ENCODE data around the gene TNK2.
"Not testable (repeated sequence)": the region's sequence is repeated elsewhere in the genome, so short reads cannot be mapped to it uniquely, and the experiment has no call there.

Gene TNK2

DNA sequence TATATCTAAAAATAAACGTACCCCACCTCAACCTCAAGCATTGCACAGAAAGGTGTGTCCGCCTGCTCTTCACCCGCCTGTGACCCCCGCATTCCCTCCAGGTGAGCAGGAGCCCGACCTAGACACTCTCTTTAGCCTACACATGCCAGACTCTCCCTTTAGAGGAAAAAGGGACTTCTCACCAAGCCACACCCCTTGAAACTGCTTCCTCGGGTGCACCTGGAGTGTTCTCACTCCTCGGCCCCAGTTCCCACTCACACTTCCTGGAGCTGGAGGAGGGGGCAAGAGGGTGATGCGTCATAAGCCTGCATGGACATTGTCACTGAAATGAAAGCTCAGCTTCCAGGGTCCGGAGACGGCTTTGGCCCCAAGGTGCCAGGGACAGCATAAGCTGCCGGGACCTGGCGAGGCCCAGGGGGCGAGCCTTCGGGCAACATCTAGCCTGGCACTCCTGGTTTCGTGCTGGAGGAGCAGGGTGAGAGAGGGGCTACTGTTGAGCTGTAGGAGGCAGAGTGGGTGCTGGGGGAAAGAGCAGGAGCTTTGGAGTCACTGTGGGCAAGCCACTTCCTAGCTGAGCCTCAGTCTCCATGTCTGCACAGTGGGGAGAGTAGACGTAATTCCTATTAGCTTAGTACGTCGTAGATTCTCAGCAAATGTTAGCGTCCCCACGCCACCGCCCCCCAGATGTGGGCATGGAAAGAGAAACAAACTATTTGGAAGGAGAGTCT is 86.8 kb downstream of the TNK2 start:
- DNase-seq = no peak
- H3K9me3 Mint-ChIP-seq = no peaks in the 10 kb centered on the region
- no peak for ATAC-seq
- no peak overlapping the region for H3K4me3 Mint-ChIP-seq
- peak overlapping the region in 1 of 2 donors; percentile 3 for H3K27ac Mint-ChIP-seq
- no peaks in the 10 kb centered on the region for H3K4me1 Mint-ChIP-seq
- peaks cover 28% of the 10 kb centered on the region for H3K27me3 Mint-ChIP-seq

DNA sequence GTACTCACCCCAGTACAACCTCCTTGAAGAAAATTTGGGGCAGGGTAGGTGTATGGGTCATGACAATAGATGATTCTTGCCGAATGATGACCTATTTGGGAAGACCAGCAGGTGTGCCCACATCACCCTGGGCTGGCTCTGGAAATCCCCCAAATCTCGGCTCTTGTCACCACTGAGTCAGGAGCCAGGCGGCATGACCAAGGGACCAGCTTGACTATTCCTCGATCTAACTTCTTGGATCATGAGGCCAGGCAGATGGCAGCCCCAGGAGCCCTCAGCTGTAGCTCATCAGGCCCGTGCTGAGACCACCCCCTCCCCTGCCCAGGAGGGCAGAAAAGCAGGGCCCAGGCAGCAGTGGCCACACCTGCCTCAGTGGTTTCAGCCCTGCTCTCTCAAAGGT is 87.5 kb downstream of the TNK2 start:
- H3K9me3 Mint-ChIP-seq = no peaks in the 10 kb centered on the region
- no peak overlapping the region for H3K27ac Mint-ChIP-seq
- peaks cover 28% of the 10 kb centered on the region for H3K27me3 Mint-ChIP-seq
- ATAC-seq (no peak), DNase-seq (no peak)
- no peaks in the 10 kb centered on the region for H3K4me1 Mint-ChIP-seq
- no peak overlapping the region for H3K4me3 Mint-ChIP-seq

DNA sequence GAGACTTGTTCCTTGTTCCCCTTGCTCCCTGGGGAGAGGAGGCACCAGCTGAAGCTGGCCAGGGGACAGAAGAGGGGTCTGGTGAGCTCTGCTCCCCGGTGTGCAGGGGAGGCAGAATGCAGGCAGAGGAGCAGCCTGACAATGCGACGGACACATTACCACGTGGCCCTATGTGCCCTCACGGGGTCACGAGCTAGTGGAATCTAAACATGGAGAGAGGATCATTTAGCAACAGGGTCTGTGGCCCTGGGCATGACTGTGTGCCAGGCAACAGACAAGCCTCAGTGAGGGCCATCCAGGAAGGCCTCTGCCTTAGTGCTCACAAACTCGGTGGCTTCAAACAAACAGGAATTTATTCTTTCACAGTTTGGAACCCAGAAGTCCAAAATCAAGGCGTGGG is 88.2 kb downstream of the TNK2 start:
- DNase-seq (no peak), ATAC-seq (no peak)
- Mint-ChIP-seq H3K27me3 (peaks cover 21% of the 10 kb centered on the region), H3K4me1 (no peaks in the 10 kb centered on the region), H3K4me3 (no peak overlapping the region), H3K9me3 (no peaks in the 10 kb centered on the region), H3K27ac (peak overlapping the region; percentile 49 to 75)

DNA sequence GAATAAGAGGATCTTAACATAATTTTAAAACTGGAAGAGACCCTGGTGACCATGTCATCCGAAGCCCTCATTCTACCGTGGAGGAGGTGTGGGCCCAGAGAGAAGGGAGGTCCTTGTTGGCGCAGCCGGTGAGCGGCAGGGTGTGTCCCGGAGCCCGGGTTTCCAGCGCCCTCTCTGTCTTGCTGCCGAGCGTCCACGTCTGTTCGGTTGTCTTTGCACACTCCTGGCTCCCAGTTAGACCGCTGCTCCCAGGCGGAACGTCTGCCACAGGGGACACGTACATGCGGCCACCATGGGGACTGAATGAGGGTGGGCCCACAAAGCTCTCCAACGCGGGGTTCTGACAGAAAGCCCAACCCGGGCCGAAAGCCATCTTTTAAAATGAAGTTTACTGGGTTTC is 90.0 kb downstream of the TNK2 start:
- Mint-ChIP-seq H3K4me3 (no peak overlapping the region), H3K27ac (peak overlapping the region in 1 of 2 donors; percentile 64), H3K9me3 (no peaks in the 10 kb centered on the region), H3K4me1 (no peaks in the 10 kb centered on the region), H3K27me3 (peaks cover 13% of the 10 kb centered on the region)
- ATAC-seq (no peak), DNase-seq (no peak)

DNA sequence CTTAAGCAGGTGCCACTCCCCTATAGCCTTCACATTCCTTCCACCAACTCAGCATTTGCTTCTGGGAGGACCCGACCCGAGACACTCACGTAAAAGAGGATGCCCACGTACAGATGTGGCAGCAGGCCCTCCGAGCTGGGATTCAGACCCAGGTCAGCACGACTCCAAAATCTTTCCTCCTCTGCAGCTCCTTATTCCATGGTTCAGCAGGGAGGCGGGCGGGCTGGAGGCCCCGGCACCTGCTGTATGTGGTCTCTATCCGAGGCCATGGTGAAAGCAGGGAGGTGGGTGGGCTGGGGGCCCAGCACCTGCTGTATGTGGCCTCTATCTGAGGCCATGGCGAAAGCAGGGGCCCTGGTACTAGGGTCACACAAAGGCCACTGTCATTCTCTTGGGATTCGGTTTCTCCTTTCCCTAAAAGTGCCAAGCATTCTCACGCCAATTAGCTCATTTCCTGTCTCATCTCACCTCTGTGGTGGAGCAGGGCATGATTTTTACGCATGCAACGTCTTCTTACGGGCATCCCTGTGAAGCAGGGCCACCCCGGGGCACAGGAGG is 90.7 kb downstream of the TNK2 start:
- H3K4me3 Mint-ChIP-seq = no peak overlapping the region
- DNase-seq (no peak), ATAC-seq (no peak)
- no peaks in the 10 kb centered on the region for H3K4me1 Mint-ChIP-seq
- H3K9me3 Mint-ChIP-seq = no peaks in the 10 kb centered on the region
- H3K27me3 Mint-ChIP-seq = peaks cover 11% of the 10 kb centered on the region
- no peak overlapping the region for H3K27ac Mint-ChIP-seq

DNA sequence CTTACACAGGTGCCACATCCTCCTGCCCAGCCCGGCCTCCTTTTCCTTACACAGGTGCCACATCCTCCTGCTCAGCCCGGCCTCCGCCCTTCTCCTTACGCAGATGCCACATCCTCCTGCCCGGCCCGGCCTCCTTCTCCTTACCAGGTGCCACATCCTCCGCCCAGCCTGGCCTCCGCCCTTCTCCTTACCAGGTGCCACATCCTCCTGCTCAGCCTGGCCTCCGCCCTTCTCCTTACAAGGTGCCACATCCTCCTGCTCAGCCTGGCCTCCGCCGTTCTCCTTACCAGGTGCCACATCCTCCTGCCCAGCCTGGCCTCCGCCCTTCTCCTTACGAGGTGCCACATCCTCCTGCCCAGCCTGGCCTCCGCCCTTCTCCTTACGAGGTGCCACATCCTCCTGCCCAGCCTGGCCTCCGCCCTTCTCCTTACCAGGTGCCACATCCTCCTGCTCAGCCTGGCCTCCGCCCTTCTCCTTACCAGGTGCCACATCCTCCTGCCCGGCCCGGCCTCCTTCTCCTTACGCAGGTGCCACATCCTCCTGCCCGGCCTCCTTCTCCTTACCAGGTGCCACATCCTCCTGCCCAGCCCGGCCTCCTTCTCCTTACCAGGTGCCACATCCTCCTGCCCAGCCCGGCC is 92.0 kb downstream of the TNK2 start:
- peak overlapping the region in 1 of 2 donors; percentile 54 for H3K27ac Mint-ChIP-seq
- H3K9me3 Mint-ChIP-seq, H3K27me3 Mint-ChIP-seq, H3K4me3 Mint-ChIP-seq, ATAC-seq, H3K4me1 Mint-ChIP-seq, DNase-seq: not testable (repeated sequence)

DNA sequence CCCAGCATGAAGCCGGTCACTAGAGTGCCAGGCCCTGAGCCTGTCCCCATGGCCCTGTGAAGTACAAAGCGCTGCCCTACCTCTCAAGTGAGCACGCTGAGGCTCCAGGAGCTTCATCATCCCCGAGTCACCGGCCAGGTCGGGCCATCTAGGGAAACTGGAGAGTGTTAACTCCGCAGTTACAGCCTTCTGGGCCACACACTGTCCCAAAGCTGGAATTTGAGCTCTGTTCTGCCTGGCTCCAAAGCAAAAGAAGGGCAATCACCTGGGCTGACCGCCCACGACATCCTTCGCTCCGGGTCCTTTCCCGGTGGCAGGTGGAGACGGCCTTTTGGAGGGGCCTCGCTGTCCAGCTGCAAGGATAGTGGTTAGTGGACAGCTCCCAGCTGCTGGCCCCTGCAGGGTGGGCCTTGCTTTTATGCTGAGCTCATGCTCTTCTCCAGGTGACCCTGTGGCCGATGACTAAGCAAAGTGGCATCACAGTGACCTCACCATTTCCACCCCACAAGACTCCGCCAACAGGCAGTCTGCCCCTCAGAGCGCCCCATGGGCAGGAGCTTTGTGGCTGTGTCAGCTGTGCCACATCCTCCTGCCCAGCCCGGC is 93.1 kb downstream of the TNK2 start:
- H3K27me3 Mint-ChIP-seq = peaks cover 8% of the 10 kb centered on the region
- H3K9me3 Mint-ChIP-seq = no peaks in the 10 kb centered on the region
- H3K4me3 Mint-ChIP-seq = no peak overlapping the region
- H3K27ac Mint-ChIP-seq = no peak overlapping the region
- ATAC-seq = peak; percentile 87
- no peaks in the 10 kb centered on the region for H3K4me1 Mint-ChIP-seq
- DNase-seq = peak in 1 of 2 donors; percentile 65

DNA sequence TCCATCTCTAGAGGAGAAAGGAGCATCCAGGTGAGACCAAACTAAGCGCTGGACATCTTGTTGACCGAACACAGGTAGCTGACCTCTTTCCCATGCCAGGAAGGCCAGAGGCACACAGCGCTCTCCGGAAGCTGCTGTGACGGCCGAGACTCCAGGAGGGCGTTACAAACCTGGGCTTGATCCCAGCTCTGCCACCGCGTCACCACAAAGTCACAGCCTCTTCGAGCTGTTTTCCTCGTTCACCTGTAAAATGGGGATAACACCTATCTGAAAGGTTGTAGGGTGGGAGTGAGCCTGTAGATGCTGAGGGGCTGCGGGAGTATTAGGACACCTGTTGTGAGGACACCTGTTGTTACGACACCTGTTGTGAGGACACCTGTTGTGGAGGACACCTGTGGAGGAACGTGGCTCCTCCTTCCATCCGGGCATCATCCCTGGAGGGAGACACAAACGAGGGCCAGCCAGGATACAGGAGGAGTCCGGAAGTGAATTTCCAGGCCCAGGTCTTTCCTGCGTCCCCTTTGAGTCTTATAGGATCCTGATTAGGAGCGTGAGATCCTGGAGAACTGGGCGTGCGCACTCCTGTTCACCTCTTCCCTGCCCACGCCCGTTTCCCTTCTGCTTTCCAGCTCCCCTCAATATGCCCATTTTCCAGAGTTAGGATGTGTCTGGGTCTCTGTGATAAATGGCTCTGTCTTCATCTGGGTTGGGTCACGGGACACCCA is 94.3 kb downstream of the TNK2 start:
- no peak for DNase-seq
- Mint-ChIP-seq H3K4me1 (no peaks in the 10 kb centered on the region), H3K27ac (no peak overlapping the region), H3K9me3 (no peaks in the 10 kb centered on the region), H3K4me3 (no peak overlapping the region), H3K27me3 (peaks cover 16% of the 10 kb centered on the region)
- no peak for ATAC-seq

All from stimulated activated naive CD8-positive, alpha-beta T cell treated with anti-CD3 and anti-CD28 coated beads, Interleukin-15, amount 100 ng/mL, for 72 hours (primary cell).